ENCODE results near the gene SCAPER. TPM values are rescaled to one million over a fixed set of nuclear protein-coding genes. Genes with fewer than 3 reads are reported as not detected.

SCAPER gene
- total RNA-seq, 4 donors from 2014 or later: 23.5 to 27.7 (median 24.2) TPM

DNA sequence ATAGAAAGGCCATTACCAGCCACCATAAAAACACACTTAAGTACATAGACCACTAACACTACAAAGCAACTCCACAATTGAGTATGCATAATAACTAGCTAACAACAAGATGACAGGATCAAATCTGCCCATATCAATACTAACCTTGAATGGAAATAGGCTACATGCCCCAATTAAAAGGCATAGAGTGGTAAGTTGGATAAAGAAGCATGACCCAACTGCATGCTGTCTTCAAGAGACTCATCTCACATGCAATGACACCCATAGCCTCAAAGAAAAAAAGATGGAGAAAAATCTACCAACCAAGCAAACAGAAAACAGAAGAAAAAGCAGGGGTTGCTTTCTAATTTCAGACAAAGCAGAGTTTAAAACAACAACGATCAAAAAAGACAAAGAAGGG lies 349.9 kb downstream of the SCAPER start:
- TF ChIP-seq, protein P1, sequence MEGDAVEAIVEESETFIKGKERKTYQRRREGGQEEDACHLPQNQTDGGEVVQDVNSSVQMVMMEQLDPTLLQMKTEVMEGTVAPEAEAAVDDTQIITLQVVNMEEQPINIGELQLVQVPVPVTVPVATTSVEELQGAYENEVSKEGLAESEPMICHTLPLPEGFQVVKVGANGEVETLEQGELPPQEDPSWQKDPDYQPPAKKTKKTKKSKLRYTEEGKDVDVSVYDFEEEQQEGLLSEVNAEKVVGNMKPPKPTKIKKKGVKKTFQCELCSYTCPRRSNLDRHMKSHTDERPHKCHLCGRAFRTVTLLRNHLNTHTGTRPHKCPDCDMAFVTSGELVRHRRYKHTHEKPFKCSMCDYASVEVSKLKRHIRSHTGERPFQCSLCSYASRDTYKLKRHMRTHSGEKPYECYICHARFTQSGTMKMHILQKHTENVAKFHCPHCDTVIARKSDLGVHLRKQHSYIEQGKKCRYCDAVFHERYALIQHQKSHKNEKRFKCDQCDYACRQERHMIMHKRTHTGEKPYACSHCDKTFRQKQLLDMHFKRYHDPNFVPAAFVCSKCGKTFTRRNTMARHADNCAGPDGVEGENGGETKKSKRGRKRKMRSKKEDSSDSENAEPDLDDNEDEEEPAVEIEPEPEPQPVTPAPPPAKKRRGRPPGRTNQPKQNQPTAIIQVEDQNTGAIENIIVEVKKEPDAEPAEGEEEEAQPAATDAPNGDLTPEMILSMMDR (IDR thresholded peaks at IDR 0.05; ENCODE audit: low read depth): no peak

DNA sequence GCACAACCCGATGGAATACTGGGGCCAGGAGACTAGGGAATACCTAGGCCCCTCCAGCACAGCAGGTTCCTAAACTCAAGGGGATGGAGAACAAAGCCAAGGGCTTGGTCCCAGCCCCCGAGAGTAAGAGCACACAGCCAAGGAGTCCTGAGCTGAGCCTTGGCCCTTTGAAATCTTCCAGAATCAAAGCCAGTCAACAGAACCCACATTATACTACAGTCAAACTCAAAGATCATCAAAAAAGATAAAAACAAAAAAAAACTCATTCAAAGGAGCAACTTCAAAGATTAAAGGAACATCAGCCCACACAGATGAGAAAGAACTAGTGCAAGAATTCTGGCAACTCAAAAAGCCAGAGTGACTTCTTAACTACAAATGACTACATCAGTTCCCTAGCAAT lies 351.6 kb downstream of the SCAPER start:
- TF ChIP-seq, protein P1 (IDR thresholded peaks at IDR 0.05; ENCODE audit: low read depth): no peak

DNA sequence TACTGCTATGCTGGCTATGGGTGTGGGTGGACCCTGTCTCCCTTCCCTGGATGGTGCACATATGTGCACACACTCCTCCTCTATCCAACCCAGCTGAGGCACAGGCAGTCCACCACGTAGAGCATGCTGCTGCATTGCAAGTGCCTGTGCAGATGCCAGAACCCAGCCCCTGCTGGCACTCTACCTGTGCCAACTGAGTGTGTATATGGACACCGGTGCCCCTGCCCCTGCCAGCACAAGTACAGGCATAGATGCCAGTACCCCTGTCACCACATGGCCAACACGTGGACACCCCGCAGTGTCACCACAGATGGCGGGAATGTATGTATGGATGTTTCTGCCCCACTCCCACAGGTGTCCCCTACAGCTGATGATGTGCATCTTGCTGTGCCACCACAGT lies 352.0 kb downstream of the SCAPER start:
- TF ChIP-seq, protein P1 (IDR thresholded peaks at IDR 0.05; ENCODE audit: low read depth): no peak

DNA sequence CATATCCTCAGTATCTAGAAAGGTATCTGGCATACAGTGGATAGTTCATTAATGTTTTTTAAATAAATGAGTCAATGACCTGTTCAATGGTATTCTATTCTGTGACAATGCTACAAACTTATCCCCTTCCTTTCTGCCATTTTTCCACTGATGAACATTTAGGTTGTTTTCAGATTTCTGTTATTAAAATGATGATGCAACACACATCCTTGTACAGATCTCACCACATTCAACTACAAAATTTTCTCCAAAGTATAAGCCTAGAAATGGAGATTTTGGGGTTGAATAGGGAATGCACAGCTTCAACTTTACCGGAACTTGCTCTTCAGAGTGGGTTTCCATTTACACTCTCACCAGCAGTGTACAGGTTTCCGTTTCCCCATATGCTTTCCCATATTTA lies 358.3 kb downstream of the SCAPER start:
- TF ChIP-seq, protein P1 (IDR thresholded peaks at IDR 0.05; ENCODE audit: low read depth): no peak

DNA sequence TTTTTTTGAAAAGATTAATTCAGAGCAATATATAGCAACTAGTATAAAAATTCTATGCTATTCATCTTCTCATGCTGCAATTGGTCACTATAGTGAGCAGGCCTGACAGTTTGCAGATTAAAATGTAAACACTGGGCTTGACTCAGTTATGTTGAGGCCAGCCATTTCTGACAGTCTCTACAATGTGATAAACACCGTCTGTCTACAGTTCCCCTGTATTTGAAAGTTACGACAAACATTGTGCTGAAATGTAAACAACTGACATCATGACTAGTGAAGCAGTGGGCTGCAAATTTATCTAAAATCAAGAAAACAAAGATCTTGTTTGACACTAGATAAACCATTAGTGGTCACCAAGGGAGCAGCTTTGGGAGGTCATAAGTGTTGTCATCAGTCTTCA lies 371.1 kb downstream of the SCAPER start:
- TF ChIP-seq, protein P1 (IDR thresholded peaks at IDR 0.05; ENCODE audit: low read depth): no peak

DNA sequence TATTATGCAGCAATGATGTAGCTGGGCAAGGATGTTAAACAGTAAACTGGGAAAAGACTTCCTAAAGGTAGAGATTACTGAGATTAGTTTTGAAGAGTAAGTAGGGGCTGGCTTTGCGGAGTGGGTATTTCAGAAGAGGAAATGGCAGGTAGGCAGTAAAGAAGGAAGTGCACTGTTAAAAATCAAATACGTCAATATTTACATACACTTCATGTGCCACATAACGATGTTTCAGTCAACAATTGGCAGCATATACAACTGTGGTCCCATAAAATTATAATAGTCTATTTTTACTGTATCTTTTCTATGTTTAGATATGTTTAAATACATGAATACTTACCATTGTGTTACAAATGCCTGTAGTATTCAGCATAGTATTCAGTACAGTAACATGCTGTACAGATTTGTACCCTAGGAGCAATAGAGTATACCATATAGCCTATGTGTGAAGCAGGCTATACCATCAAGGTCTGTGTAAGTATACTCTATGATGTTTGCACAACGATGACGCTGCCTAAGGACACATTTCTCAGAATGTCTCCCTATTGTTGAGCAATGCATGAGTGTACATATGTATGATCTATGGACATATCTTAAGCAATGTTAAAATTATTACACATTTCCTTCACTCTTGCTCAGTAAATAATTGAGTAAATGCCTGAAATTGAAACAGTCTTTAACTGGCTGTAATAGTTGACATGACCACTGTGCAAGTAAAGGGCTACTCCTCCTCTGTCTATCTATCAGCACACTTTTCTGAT lies 371.9 kb downstream of the SCAPER start:
- TF ChIP-seq, protein P1 (IDR thresholded peaks at IDR 0.05; ENCODE audit: low read depth): no peak

DNA sequence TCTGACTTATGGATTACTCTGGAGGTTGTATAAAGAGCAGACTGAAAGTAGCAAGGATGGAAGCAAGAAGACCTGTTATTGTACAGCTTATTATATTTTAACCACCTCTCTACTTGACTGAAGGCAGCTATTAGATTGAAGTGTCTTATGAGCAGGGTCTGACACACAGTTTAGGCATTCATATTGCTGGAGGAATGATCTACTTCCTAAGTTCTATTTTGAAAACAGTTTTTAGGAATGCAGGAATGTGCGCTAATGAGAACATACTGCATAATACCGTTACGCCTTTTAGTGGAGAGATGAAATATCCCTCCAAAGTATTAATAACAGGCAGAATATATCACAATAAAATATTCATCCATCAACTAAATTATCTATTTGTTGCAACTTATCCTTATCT lies 375.2 kb downstream of the SCAPER start:
- TF ChIP-seq, protein P1 (IDR thresholded peaks at IDR 0.05; ENCODE audit: low read depth): no peak
